ENCODE data around the gene NRL. TPM values are rescaled to one million over a fixed set of nuclear protein-coding genes. Genes with fewer than 3 reads are reported as not detected.
A peak's percentile ranks its signal among the peaks of the same experiment; 100 is the strongest.

NRL gene
- total and polyA plus RNA-seq, 2 experiments from 2014 or later = 0.48 to 0.86 TPM

DNA sequence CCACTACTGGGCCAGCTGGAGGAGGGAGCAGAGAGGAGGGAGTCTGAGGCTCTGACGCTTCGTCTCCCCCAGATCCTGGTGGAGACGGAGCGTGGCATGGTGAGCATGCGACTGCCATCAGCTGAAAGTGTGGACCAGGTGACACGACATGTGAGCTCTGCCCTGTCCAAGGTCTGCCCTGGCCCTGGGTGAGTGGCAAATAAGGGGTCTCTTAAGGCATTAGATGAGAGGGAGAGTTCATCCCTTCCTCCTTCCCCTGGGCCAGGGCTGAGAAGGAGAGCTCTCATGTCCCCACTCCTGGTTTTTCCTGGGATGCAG, 60.5 kb downstream of the NRL start:
- no peak for TF ChIP-seq EZH2 (IDR thresholded peaks at IDR 0.05; ENCODE audit: insufficient read depth, poor library complexity, severe bottlenecking)
- no peak for TF ChIP-seq EZH2phosphoT487 (IDR thresholded peaks at IDR 0.05; ENCODE audit: insufficient read depth, low read depth)
- Histone ChIP-seq H3K9ac (no peak overlapping the region), H4K20me1 (ENCODE audit: insufficient read depth) (no peaks in the 10 kb centered on the region), H3K9me3 (ENCODE audit: low read depth) (no peaks in the 10 kb centered on the region), H3K4me2 (ENCODE audit: unreplicated experiment) (no peak overlapping the region), H3K36me3 (ENCODE audit: low read depth) (no peaks in the 10 kb centered on the region), H3K27ac (no peak overlapping the region), H3K79me2 (ENCODE audit: insufficient read depth) (no peaks in the 10 kb centered on the region), H3K27me3 (replicated peaks; ENCODE audit: insufficient read depth) (peaks cover 31% of the 10 kb centered on the region), H3K4me1 (ENCODE audit: insufficient read depth) (no peaks in the 10 kb centered on the region), H2AFZ (no peak overlapping the region), H3F3A (ENCODE audit: insufficient read depth) (no peaks in the 10 kb centered on the region), H3K9me2 (ENCODE audit: insufficient read depth) (no peaks in the 10 kb centered on the region), H3K4me3 (no peak overlapping the region)
- WGBS, 2 experiments (ENCODE audit: low coverage in 1 of 2, low lambda C conversion rate in 2 of 2, missing lambda C conversion rate in 2 of 2) = 75 to 88% methylated on average over 6 of the region's 6 CpGs
- DNase-seq = no peak
- in situ Hi-C loops (cut with MboI) = no loop called here

GRCh38 chr14:24053548-24054323, 61.0 kb downstream of the NRL start:
- Histone ChIP-seq H4K20me1 (ENCODE audit: insufficient read depth) (no peaks in the 10 kb centered on the region), H3K79me2 (ENCODE audit: insufficient read depth) (no peaks in the 10 kb centered on the region), H3F3A (ENCODE audit: insufficient read depth) (no peaks in the 10 kb centered on the region), H3K4me1 (ENCODE audit: insufficient read depth) (no peaks in the 10 kb centered on the region), H3K36me3 (ENCODE audit: low read depth) (no peaks in the 10 kb centered on the region), H3K4me3 (no peak overlapping the region), H3K9ac (no peak overlapping the region), H2AFZ (no peak overlapping the region), H3K27ac (no peak overlapping the region), H3K4me2 (ENCODE audit: unreplicated experiment) (no peak overlapping the region), H3K27me3 (replicated peaks; ENCODE audit: insufficient read depth) (peaks cover 31% of the 10 kb centered on the region), H3K9me3 (ENCODE audit: low read depth) (no peaks in the 10 kb centered on the region), H3K9me2 (ENCODE audit: insufficient read depth) (no peaks in the 10 kb centered on the region)
- TF ChIP-seq EZH2 (IDR thresholded peaks at IDR 0.05; ENCODE audit: insufficient read depth, poor library complexity, severe bottlenecking) (no peak), EZH2phosphoT487 (IDR thresholded peaks at IDR 0.05; ENCODE audit: insufficient read depth, low read depth) (no peak)
- 66 to 70% methylated on average over 10 of the region's 10 CpGs for WGBS, 2 experiments (ENCODE audit: low coverage in 1 of 2, low lambda C conversion rate in 2 of 2, missing lambda C conversion rate in 2 of 2)
- in situ Hi-C loops (cut with MboI) = no loop called here
- DNase-seq = no peak

GRCh38 chr14:24052656-24053547, 61.8 kb downstream of the NRL start:
- Histone ChIP-seq H3K4me3 (peak overlapping the region; percentile 65; the same call in 1 of the 2 replicates), H3K9me2 (ENCODE audit: insufficient read depth) (no peaks in the 10 kb centered on the region), H3K27ac (no peak overlapping the region), H3F3A (ENCODE audit: insufficient read depth) (no peaks in the 10 kb centered on the region), H3K36me3 (ENCODE audit: low read depth) (no peaks in the 10 kb centered on the region), H2AFZ (0 out of 2 replicates have a peak overlapping the region, but pooled peaks have one; percentile 72), H3K79me2 (ENCODE audit: insufficient read depth) (no peaks in the 10 kb centered on the region), H4K20me1 (ENCODE audit: insufficient read depth) (no peaks in the 10 kb centered on the region), H3K4me2 (ENCODE audit: unreplicated experiment) (no peak overlapping the region), H3K9ac (no peak overlapping the region), H3K27me3 (replicated peaks; ENCODE audit: insufficient read depth) (peaks cover 31% of the 10 kb centered on the region), H3K9me3 (ENCODE audit: low read depth) (no peaks in the 10 kb centered on the region), H3K4me1 (ENCODE audit: insufficient read depth) (no peaks in the 10 kb centered on the region)
- TF ChIP-seq EZH2 (IDR thresholded peaks at IDR 0.05; ENCODE audit: insufficient read depth, poor library complexity, severe bottlenecking) (no peak), EZH2phosphoT487 (IDR thresholded peaks at IDR 0.05; ENCODE audit: insufficient read depth, low read depth) (no peak)
- 45% methylated on average over 19 to 20 of the region's 20 CpGs for WGBS, 2 experiments (ENCODE audit: low coverage in 1 of 2, low lambda C conversion rate in 2 of 2, missing lambda C conversion rate in 2 of 2)
- in situ Hi-C loops (cut with MboI) = no loop called here
- DNase-seq = peak; percentile 59

DNA sequence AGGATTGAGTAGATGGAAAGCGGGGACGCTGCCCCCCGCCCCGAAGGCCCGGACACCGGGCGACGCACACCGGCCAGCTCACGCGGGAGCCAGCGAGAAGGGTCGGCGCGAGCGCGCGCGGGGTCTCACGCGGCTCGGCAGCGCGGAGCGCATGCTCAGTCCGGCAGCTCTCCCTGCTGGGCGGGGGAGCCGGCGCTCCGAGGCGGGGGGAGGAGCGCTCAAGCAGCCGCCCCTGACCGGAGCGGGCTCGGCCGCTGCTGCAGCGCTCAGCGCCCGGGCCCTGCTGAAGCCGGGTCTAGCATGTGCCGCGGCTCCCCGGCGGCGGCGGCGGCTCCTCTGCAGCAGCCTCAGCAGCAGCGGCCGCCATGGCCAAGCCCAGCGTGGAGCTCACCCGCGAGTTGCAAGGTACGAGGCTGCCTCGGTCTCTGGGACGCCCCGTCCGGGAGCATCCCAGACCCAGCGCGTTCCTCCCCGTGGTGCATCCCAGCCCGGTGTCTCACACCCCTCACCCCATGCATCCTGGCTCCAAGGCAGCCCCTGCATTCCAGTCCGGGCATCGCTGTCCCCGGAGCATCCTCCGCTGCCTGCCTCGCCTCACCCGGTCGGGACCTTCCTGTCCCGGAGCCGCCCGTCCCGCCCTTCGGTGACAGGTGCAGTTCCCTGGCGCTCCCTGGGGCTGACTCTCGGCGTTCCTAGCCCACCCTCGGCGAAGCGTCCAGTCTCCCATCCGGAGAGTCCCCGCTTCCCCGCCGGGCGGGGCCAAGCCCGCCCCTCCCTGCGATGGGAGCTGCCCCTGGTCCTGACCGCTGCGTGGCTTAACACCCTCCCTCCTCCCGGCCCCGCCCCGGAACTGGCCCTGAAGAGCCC, 62.7 kb downstream of the NRL start, which contains the start of gene CARMIL3:
CARMIL3 (plus strand) TSS at position 221 of the 867 bp plus-strand sequence; CDS start at position 366, 145 bp downstream.
- H3F3A ChIP-seq (ENCODE audit: insufficient read depth) = no peaks in the 10 kb centered on the region
- peaks cover 31% of the 10 kb centered on the region for H3K27me3 ChIP-seq (replicated peaks; ENCODE audit: insufficient read depth)
- no peaks in the 10 kb centered on the region for H3K9me3 ChIP-seq (ENCODE audit: low read depth)
- H3K9ac ChIP-seq = peak within 1 kb of the TSS; percentile 26; the same call in 1 of the 2 replicates
- no peaks in the 10 kb centered on the region for H3K36me3 ChIP-seq (ENCODE audit: low read depth)
- in situ Hi-C loops (cut with MboI) = no loop called here
- H3K4me1 ChIP-seq (ENCODE audit: insufficient read depth) = no peaks in the 10 kb centered on the region
- peak within 1 kb of the TSS; percentile 90 for H3K4me2 ChIP-seq (ENCODE audit: unreplicated experiment)
- H4K20me1 ChIP-seq (ENCODE audit: insufficient read depth) = no peaks in the 10 kb centered on the region
- WGBS, 2 experiments (ENCODE audit: low coverage in 1 of 2, low lambda C conversion rate in 2 of 2, missing lambda C conversion rate in 2 of 2) = 1 to 2% methylated on average over 71 to 88 of the region's 92 CpGs
- H2AFZ ChIP-seq = peak within 1 kb of the TSS; percentile 72
- TF ChIP-seq EZH2 (IDR thresholded peaks at IDR 0.05; ENCODE audit: insufficient read depth, poor library complexity, severe bottlenecking) (no peak), EZH2phosphoT487 (IDR thresholded peaks at IDR 0.05; ENCODE audit: insufficient read depth, low read depth) (no peak)
- H3K79me2 ChIP-seq (ENCODE audit: insufficient read depth) = no peaks in the 10 kb centered on the region
- H3K9me2 ChIP-seq (ENCODE audit: insufficient read depth) = no peaks in the 10 kb centered on the region
- H3K4me3 ChIP-seq = peak within 1 kb of the TSS; percentile 65
- no peak within 1 kb of the TSS for H3K27ac ChIP-seq
- peak; percentile 71 for DNase-seq
